ENCODE results near the gene DZIP3.

DZIP3 gene

DNA sequence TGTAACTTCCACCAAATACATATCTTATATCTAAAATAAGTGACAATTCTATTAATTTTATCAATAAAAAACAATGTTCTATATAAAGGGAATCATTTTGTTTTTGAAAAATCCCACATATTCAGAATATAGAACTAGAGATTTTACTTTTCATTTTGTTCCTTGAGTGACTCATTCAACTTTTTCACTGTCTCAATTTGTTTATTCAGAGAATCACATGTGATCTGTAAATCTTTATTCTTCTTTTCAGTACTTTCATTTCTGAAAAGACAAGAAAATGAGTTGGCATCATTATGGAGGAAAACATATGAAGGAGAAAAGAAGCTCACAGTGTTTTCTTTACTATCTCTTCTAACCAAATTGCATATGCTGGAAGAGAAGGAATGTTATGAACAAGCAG lies 35.3 kb upstream of the DZIP3 start:
- TF ChIP-seq, protein P1, sequence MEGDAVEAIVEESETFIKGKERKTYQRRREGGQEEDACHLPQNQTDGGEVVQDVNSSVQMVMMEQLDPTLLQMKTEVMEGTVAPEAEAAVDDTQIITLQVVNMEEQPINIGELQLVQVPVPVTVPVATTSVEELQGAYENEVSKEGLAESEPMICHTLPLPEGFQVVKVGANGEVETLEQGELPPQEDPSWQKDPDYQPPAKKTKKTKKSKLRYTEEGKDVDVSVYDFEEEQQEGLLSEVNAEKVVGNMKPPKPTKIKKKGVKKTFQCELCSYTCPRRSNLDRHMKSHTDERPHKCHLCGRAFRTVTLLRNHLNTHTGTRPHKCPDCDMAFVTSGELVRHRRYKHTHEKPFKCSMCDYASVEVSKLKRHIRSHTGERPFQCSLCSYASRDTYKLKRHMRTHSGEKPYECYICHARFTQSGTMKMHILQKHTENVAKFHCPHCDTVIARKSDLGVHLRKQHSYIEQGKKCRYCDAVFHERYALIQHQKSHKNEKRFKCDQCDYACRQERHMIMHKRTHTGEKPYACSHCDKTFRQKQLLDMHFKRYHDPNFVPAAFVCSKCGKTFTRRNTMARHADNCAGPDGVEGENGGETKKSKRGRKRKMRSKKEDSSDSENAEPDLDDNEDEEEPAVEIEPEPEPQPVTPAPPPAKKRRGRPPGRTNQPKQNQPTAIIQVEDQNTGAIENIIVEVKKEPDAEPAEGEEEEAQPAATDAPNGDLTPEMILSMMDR (IDR thresholded peaks at IDR 0.05) = no peak
- H3K27ac ChIP-seq = no peak overlapping the region
- H3K4me3 ChIP-seq = no peak overlapping the region
- DNase-seq (ENCODE audit: low spot score) = no peak

DNA sequence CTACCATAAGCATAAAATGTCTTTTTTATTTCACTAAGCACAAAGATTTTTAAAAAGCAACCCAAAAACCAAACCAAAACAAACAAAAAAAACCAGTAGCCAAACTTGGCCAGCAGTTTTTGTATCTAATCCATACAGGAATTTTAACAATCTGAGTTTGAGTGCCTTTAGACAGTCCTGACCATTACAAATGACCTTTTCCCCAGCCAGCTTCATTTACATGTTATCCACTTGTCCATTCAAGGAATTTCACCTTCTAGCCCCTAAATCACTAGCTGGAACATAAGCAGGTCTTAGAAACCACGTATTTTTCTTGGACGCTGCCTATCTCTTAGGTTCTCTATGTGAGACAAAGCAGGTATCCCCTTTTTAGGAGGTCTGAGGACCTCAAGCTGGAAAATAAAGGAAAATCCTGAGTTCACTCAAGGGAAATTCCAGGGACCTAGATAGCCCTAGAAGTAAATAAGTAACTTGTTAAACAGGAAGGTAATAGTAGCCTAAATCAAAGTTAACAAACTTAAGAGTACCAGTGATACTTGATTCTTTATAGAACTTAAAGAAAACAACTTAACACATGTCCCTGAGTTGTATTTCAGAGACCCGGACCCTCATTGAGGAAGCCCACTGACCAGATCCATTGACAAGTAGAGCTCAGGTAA lies 34.5 kb upstream of the DZIP3 start:
- Histone ChIP-seq H3K4me3 (no peak overlapping the region), H3K27ac (no peak overlapping the region)
- TF ChIP-seq, protein P1 (IDR thresholded peaks at IDR 0.05) = no peak
- no peak for DNase-seq (ENCODE audit: low spot score)

DNA sequence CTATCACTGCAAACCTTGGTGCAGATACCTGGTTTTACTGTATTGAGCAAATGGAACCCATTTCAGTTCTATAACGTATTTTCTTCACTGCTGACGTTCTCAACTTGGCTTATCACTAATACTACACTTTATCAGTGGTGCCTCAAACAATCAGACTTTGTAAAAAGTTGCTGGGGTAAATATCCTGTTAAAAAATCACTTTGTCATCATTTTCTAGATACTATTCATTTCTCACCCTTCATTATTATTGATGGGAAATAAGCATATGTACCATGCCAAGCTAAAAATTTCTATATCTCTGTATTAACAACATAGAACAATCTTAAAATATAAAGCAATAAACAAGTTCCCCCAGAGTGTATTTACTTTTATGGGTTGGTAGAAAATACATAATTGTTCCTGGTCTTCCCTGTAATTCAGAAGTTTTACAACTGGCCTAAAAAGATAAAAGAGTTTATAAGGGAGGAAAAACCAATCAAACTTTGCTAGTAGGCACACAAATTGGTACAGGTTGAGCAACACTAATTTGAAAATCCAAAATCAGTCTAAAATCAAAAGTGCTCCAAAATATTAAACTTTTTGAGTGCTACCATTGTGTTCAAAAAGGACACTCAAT lies 33.4 kb upstream of the DZIP3 start:
- Histone ChIP-seq H3K4me3 (no peak overlapping the region), H3K27ac (no peak overlapping the region)
- no peak for DNase-seq (ENCODE audit: low spot score)
- TF ChIP-seq, protein P1 (IDR thresholded peaks at IDR 0.05) = no peak

DNA sequence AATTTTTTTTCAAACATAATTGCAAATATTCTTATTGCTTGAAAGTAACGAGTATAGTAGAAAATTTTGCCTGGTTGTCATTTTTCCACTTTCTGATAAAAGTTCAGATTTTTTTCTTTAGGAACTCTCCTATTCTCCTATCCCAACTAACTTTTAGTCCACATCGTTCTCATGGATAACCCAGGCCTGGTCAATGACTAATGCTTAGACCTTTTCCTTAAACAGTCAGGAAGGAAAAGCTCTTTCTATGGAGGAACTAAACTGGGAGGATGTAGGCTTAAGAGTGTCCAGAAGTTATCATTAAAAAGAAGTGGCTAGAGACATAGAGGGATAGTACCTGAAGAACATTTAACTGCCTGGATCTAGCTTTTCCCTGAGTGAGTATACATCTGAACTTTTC lies 27.0 kb upstream of the DZIP3 start:
- Histone ChIP-seq H3K27ac (no peak overlapping the region), H3K4me3 (no peak overlapping the region)
- no peak for DNase-seq (ENCODE audit: low spot score)
- TF ChIP-seq, protein P1 (IDR thresholded peaks at IDR 0.05) = no peak

DNA sequence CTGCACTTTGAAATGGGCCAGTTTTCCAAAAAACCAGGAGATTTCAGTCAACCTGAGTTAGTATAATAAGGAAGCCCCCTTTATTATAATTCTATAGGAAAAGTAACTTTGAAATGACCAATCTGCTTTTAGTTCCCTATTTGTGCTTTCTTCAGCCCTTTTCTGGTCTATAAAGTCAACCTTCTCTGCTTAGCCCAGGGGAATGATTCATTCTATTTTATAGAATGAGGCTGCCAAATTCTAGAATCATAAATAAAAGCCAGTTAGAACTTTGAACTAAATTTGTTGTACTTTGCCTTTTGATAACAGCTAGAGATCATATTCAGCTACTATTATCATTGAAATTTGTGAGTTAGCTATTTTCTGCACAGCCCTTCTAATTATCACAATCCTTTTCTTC lies 25.0 kb upstream of the DZIP3 start:
- DNase-seq (ENCODE audit: low spot score) = no peak
- no peak overlapping the region for H3K27ac ChIP-seq
- TF ChIP-seq, protein P1 (IDR thresholded peaks at IDR 0.05) = no peak
- no peak overlapping the region for H3K4me3 ChIP-seq

DNA sequence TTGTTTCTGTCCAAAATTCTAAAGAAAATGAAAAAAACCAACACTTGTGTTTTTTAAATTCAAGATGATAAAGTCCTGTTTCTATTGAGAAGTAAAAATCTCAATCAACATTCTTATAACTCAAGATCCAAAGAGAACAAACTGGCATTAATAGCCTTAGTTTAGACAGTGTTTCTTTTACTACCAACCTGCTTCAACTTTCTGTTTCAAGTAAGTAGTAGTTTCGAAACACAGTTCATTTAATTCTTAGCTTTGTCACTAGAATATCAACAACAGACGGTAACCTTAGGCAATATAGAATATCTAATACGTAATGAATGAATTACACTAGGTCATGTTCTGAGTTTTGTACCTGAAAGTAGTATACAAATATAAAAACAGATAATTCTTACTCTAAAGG lies 24.0 kb upstream of the DZIP3 start:
- Histone ChIP-seq H3K4me3 (no peak overlapping the region), H3K27ac (no peak overlapping the region)
- TF ChIP-seq, protein P1 (IDR thresholded peaks at IDR 0.05) = no peak
- DNase-seq (ENCODE audit: low spot score) = no peak

DNA sequence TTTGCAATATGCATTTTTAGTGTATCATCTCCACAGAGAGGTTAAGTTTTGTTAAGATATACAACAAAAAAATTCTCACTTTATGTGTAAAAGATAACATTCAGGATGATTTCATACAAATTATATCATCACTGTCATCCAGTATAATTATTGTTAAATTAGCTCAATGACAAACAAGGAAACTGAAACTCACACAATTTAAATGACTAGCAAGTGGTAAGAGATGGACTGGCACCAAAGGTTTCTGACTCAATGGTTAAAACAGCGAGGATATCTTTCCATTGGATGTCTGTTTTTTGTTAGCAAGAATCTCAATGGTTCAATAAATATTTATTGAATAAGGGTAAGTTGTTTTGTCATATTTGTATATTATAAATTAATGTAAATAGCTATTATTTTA lies 22.9 kb upstream of the DZIP3 start:
- TF ChIP-seq, protein P1 (IDR thresholded peaks at IDR 0.05) = no peak
- Histone ChIP-seq H3K27ac (no peak overlapping the region), H3K4me3 (no peak overlapping the region)
- no peak for DNase-seq (ENCODE audit: low spot score)

All from coronary artery (tissue), 2 donors.